Fibroblast of skin of back (primary cell): ENCODE measurements around the gene MFNG.

Experiments
- DNase-seq: peaks from one replicate; pipeline ENCODE4 v3.0.0-alpha.2; 2013

MFNG gene

DNA sequence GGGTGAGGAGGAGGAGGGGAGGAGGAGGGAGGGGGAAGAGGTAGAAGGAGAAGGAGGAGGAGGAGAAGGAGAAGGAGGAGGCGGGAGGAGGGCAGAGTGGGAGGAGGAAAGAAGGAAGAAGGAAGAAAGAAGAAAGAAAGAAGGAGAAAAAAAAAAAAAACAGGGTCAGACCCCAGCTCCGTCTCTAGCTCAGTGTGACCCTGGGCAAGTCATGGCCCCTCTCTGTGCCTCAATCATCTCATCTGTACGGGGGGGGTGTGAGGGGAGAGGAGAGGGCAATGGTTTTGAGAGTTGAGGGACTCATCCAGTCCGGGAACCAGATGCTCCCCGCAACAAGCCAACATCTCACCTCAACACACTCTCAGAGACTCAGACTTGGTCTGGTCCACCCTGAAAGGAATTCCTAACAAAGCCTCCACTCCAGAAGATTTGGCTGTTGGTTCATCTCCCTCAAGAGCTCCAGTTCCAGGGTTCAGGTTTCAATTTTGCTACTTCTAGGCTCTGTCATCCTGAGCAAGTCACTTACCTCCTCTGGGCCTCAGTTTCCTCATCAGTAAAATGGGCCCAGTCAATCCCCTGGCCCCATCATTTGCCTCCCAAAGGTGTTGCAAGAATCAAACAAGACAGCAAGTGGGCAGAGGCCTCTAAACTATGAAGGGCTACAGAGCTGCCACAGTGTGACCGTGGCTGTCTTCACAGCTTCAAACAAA lies 25.4 kb upstream of the MFNG start:
- no peak for DNase-seq

DNA sequence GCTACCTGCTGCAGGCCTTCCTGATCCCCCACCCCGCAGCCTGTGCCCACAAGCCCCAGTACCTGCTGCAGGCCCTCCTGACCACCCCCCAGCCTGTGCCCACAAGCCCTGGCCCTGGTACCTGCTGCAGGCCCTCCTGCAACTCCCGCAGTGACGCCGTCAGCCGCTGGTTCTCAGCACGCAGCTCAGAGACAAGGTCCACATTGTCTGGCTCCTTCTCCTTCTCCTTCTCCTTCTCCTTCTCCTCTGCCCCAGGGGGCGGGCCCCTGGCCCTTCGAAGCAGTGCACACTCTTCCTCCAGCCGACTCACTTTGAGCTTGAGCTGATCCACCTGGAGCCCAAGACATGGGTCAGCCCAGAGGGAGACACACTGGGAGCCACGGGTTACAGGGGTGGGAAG lies 23.9 kb upstream of the MFNG start:
- no peak for DNase-seq

GRCh38 chr22:37509059-37509860 lies 23.1 kb upstream of the MFNG start:
- DNase-seq: no peak

DNA sequence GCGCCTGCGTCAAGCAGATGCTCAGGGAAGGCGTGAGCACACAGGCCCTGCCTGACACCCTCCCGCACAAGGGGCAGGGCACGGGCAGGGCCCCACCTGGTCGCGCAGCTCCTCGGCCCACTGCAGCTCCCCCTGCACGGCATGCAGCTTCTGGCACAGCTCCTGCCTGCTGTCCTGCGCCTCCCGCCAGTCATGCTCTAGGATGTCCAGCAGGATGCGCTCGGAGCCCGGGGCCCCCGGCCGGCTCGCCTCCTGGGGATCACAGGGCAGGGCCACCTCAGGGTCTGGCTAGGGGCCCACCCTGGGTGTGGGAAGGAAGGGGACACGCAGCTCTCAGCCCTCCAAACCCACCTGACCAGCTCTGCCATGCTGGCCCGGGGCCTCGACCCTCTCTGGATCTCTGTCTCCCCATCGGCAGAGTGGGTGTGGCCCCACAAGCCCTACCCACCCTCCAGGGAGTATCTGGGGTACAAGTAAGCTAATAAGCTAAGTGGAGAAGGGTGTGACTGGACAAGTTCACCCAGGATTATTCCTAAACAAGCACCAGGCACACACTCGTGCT lies 22.3 kb upstream of the MFNG start:
- no peak for DNase-seq

DNA sequence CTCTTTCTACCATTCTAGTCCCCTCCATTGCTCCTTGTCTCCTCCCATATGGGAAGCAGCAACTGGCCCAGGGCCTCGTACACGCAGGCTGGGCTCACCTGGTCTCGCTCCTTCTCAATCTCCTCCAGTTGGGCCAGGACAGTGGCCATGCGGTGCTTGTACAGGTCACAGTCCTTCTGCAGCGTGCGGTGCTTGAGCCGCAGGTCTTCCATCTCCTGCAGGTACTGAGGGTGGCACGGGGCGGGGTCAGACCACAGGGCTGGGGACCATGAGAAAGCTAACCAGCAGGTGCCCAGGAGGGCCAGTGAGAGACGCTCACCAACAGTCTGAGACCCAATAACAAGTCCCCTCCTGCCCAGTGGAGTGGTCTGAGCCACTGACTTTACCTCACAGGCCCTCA lies 21.5 kb upstream of the MFNG start:
- DNase-seq: no peak

GRCh38 chr22:37505989-37506388 lies 19.8 kb upstream of the MFNG start:
- DNase-seq: no peak

GRCh38 chr22:37505565-37505964 lies 19.4 kb upstream of the MFNG start:
- no peak for DNase-seq

GRCh38 chr22:37504964-37505363 lies 18.8 kb upstream of the MFNG start:
- DNase-seq: no peak

DNA sequence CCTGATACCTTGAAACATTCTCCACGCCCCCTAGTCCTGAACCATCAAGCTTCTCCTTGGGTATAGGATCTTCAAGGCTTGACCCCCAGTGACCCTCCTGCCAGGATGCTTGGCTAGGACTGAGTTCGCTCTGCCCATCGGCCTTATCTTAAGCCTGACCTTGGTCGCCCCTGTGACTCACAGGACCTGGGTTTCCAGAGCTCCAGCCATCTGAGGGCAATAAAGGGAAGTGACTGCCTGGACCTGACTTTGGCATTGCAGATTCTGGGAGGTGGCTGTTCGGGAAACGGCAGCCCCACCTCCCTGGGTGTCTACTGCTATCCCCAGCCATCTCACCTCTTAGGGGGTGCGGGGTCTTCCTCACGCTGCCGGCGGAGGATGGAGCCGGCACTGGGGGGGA lies 17.7 kb upstream of the MFNG start:
- DNase-seq: no peak

DNA sequence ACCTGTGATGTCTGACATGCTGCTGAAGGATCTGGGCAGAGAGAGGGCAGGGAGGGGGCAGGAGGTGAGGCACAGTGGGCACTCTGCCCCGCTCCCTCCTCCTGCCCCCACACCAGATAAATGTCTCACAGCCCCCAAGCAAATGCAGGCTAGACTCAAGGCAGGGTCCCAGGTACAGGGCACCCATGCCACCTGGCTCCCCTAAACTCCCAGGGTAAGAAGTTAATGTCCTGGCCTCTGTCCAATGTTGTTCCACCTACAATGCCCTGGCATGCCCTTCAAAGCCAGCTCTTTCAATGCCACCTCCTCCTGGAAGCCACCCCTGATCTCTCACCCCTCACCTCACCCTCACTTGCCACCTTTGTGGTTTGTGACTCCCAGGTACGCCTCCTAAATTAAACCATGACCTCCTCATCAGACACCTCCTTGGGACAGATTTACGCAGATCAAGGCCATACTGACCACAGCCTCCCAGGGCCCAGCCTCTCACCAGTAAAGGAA lies 17.0 kb upstream of the MFNG start:
- no peak for DNase-seq

- DNase-seq: no peak
Measured at GRCh38 chr22:37502342-37503182, 16.4 kb upstream of the MFNG start.

DNA sequence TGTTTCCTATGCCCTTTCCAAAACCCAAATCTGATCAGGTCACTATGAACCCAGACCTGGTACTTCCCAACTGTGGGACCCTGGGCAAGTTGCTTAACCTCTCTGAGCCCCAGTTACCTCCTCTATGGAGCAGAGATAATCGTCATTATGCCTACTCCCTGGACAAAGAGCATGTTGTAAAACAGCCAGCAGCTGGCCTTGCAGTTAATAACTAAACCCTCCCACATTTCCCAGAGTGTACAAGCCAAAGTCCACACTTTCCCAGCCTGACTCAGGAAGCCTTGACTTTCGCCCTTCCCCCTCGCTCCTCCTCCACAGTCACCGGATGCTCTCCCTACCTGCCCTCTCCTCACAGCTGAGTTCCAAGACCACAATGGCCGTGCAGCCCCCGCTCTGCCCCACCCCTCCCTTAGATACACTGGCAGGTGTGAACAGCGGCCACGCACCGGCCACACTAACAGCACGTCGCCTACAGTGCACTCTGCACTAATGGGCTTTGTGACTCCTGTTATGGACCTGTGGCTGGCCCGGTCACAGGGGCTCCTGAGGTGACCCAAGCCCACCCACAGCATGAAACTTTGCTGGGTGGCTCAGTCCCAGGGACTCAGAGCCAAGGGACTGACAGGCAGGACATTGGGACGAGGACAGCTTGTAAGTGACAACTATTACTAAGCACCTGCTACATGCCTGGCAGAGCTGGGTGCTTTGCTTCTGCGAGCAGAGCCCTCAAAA lies 15.6 kb upstream of the MFNG start:
- DNase-seq: peak; percentile 83

GRCh38 chr22:37500745-37501609 lies 14.8 kb upstream of the MFNG start:
- DNase-seq: no peak

DNA sequence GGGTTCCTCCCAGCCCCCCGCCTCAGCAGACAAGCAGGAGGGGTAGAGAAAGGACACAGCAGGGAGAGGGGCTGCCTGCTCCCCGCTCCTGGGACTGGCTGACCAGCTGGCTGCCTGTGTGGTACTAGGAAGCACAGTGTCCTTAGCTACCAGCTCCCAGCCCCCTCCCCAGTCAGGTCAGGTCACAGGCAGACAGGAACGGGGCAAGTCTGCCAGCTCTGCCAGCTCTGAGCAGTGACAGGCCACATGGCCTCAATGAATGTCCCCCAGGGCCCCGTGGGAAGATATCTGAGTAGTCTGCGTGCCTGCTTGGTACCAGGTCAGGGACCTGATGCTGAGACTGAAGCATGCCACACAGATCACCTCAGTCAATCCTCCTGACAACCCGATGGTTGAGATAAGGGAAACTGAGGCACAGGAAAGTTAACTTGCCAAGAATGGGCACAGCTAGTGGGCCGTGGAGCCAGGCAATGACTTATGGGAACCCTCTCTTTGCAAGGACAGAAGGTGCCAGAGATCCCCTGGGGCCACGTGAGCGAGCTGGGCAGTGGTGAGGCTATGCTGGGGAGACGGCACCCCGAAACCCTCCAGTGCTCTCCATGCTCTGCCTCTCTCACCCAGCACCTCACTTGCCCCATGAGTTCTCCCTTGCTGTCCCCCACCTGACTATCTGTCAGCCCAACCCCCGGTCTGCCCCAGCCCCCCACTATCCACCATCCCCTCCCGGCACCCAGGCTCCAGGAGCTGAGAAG lies 13.8 kb upstream of the MFNG start:
- DNase-seq: no peak

DNA sequence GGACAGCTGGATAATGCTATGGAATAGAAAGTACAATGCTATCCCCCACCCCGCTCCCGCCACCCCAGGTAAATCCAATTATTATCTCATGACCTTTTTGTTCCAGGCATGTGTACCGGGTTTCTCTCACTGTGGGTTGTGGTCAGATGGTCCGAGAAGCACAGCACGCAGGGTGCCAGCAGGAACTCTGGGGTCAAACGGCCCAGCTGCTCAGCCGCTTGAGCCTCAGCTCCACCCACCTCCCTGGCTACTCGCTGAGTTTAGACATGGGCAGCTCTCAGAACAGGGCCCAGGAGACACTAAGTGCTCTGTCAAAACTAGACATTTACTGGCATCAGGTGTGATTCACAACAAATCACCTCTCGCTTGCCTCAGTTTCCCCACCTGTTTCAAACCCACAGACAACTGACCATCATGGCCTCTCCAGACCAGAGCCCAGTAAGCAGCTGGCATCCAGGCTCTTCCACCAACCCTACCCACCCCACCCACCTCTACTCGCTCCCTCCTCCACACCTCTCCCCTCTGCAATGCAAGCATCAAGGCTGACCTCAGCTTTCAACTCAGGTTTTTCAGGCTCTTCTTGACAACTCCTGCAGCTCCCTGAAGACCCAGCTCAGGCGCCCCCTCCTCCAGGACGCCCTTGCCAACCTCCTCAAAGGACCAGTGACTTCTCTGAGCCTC lies 13.0 kb upstream of the MFNG start:
- DNase-seq: no peak

GRCh38 chr22:37498289-37498909 lies 12.2 kb upstream of the MFNG start:
- no peak for DNase-seq

DNA sequence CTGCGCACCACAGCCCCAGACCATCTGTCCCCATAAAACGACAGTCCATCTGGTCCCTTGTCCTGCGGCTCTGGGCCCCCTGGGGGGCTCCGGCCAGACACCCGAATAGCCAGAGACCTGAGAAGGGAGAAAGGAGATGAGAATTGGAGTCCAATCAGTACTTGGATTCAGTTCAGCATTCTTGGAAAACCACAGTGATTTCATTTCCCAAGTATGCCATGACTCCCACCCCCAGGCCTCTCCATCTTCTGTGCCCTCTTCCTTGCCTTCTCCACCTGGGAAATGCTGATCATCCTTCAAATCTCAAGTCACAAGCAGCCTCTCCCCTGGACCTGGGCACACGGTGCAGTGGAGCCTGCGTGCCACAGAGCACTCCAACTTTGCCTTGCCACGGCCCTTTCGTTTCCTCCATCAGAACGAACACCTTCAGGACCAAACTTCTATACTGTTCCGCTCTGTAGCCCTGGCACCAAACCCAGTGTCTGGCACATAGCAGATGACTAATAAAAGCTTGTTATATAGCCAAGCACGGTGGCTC lies 10.9 kb upstream of the MFNG start:
- peak; percentile 95 for DNase-seq

DNA sequence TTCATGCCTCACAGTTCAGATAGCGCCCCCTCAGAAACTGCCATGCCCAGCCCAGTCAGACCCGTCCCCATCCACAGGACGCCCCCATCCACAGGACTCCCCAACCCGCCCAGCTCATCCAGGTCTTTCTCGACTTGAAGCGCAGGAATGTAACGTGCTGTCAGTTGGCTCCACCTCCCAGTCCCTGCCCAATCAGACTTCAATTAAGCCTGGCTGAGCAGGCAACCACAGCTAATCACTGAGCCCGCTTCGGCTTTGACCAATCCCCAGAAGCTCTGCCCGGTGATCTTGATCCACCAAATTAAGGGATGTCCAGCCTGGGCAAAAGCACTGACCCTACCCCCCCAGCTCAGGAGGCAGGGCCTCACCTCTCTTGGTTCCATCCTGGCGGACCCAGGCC lies 10.5 kb upstream of the MFNG start:
- peak; percentile 69 for DNase-seq

DNA sequence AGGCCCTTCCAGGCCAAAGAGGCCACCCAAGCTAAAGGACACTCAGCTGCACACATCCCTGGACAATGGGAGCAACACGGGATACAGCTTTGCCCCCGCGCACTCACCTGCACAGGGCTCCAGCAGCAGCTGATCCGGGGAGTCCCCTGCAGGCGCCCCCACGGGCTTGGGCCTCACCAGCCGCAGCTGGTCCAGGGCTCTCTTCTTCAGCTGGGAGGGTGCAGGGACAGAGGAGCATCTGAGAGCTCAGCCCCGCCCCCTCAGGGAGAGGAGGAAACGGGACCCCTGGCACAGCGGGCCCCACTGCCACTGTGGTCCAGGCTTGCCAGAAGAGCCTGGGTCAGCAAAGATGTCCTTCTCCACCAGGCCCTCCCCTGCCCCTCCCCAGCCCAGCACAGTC lies 7.8 kb upstream of the MFNG start:
- DNase-seq: no peak
